H1 (cell line): ENCODE results near the gene REG3G. TPM values are rescaled to one million over a fixed set of nuclear protein-coding genes. Genes with fewer than 3 reads are reported as not detected.

Experiments
- CTCF ChIA-PET: fragments of 300-600 bp; sonication (Branson Sonifier 250); formaldehyde crosslinking; loops from one replicate; lab custom pipeline; 2021; ENCODE audit not compliant: partially characterized antibody; lab: Charles Lee
- POLR2A ChIA-PET: fragments of 300-600 bp; sonication (Branson Sonifier 250); formaldehyde crosslinking; loops from one replicate; lab custom pipeline; 2021; ENCODE audit warnings: inconsistent platforms; ENCODE audit not compliant: partially characterized antibody; lab: Charles Lee
- DNase-seq, 2 experiments: peaks; one replicate each; pipeline versions ENCODE4 v3.0.0 to v3.0.0-alpha.2; 2010 to 2022; ENCODE audit warnings: low spot score in 2 of 2, low read depth in 1 of 2, mixed read lengths in 1 of 2
- FAIRE-seq: peaks from 2 replicates; lab custom pipeline; 2011; peaks lifted over from hg19 to GRCh38; lab: Jason Lieb, UNC
- H2AFZ ChIP-seq: 2 replicates; pipeline ENCODE4 v1.8.1; 2012; ENCODE audit warnings: low read length, inconsistent platforms
- H2AK5ac ChIP-seq: 2 replicates; pipeline ENCODE4 v1.6.1; 2013; ENCODE audit warnings: low read depth, low read length
- H2BK120ac ChIP-seq: replicated peaks from 2 replicates; pipeline ENCODE3; 2013; ENCODE audit warnings: low read depth, low read length, inconsistent platforms
- H2BK12ac ChIP-seq: 2 replicates; pipeline ENCODE4 v1.6.1; 2013; ENCODE audit warnings: low read depth, low read length
- H2BK15ac ChIP-seq: 2 replicates; pipeline ENCODE4 v1.6.1; 2013; ENCODE audit warnings: low read length
- H2BK20ac ChIP-seq: 2 replicates; pipeline ENCODE4 v1.6.1; 2013; ENCODE audit warnings: low read length
- H2BK5ac ChIP-seq: 2 replicates; pipeline ENCODE4 v1.6.1; 2013; ENCODE audit warnings: low read depth, low read length
- H3K14ac ChIP-seq: 2 replicates; pipeline ENCODE4 v1.6.1; 2013; ENCODE audit warnings: inconsistent platforms; ENCODE audit not compliant: insufficient read length
- H3K18ac ChIP-seq: 2 replicates; pipeline ENCODE4 v1.6.1; 2013; ENCODE audit warnings: low read length; ENCODE audit errors: extremely low read depth
- H3K23ac ChIP-seq: 2 replicates; pipeline ENCODE4 v1.6.1; 2013; ENCODE audit warnings: inconsistent platforms; ENCODE audit not compliant: insufficient read length
- H3K23me2 ChIP-seq: 2 replicates; pipeline ENCODE4 v1.6.1; 2013; ENCODE audit warnings: low read depth, low read length
- H3K27ac ChIP-seq: 2 replicates; pipeline ENCODE4 v1.6.1; 2011; ENCODE audit warnings: low read depth, low read length, inconsistent platforms
- H3K27me3 ChIP-seq, 4 experiments: replicated peaks in 1 of 4; 1 replicate in 1 of 4; 2 replicates in 3 of 4; pipeline versions ENCODE4 v1.6.1 to v1.8.1; 2011 to 2013; ENCODE audit warnings: low read length in 3 of 4, mild to moderate bottlenecking in 3 of 4, inconsistent platforms in 2 of 4, mixed read lengths in 2 of 4, moderate library complexity in 1 of 4; ENCODE audit not compliant: control insufficient read depth in 3 of 4, insufficient read depth in 3 of 4; ENCODE audit errors: extremely low read depth in 1 of 4
- H3K36me3 ChIP-seq, 4 experiments: 2 replicates each; pipeline versions ENCODE4 v1.6.1 to v1.8.1; 2011 to 2013; ENCODE audit warnings: mild to moderate bottlenecking in 4 of 4, low read length in 3 of 4, moderate library complexity in 2 of 4, control low read depth in 1 of 4, inconsistent platforms in 1 of 4; ENCODE audit not compliant: insufficient read depth in 4 of 4, control insufficient read depth in 2 of 4
- H3K4ac ChIP-seq: replicated peaks from 2 replicates; pipeline ENCODE3; 2013; ENCODE audit warnings: low read length, low read depth, mixed read lengths, inconsistent platforms; ENCODE audit not compliant: insufficient read length
- H3K4me1 ChIP-seq, 4 experiments: replicated peaks in 1 of 4; 1 replicate in 1 of 4; 2 replicates in 3 of 4; pipeline versions ENCODE4 v1.6.1 to v1.8.1; 2011 to 2013; ENCODE audit warnings: low read length in 3 of 4, inconsistent platforms in 2 of 4, mixed read lengths in 1 of 4; ENCODE audit not compliant: insufficient read depth in 4 of 4, control insufficient read depth in 3 of 4
- H3K4me2 ChIP-seq, 2 experiments: 2 replicates each; pipeline versions ENCODE4 v1.6.1 to v1.8.1; 2011 to 2013; ENCODE audit warnings: low read depth in 2 of 2, low read length in 2 of 2, control low read depth in 1 of 2, inconsistent platforms in 1 of 2, mild to moderate bottlenecking in 1 of 2; ENCODE audit not compliant: insufficient read depth in 1 of 2
- H3K4me3 ChIP-seq, 4 experiments: fragments of 200-600, 300-600 bp in 1 of 4; sonication (generic), shearing (Covaris generic), sonication (Bioruptor Twin) in 1 of 4; 2 replicates each; pipeline versions ENCODE4 v1.5.1 to v1.8.1; 2011 to 2016; ENCODE audit warnings: low read length in 4 of 4, low read depth in 3 of 4, control low read depth in 2 of 4, inconsistent platforms in 2 of 4, mild to moderate bottlenecking in 2 of 4, mixed read lengths in 1 of 4, moderate library complexity in 1 of 4; ENCODE audit not compliant: insufficient read depth in 2 of 4; ENCODE audit errors: extremely low read depth in 1 of 4
- H3K56ac ChIP-seq: replicated peaks from 2 replicates; pipeline ENCODE3; 2013; ENCODE audit warnings: low read depth, mild to moderate bottlenecking, mixed read lengths, low read length, inconsistent platforms; ENCODE audit not compliant: insufficient read length
- H3K79me1 ChIP-seq: 2 replicates; pipeline ENCODE4 v1.6.1; 2013; ENCODE audit warnings: low read depth, low read length, control low read depth
- H3K79me2 ChIP-seq, 2 experiments: 2 replicates each; pipeline versions ENCODE4 v1.6.1 to v1.8.1; 2012 to 2013; ENCODE audit warnings: low read length in 2 of 2, mild to moderate bottlenecking in 2 of 2, inconsistent platforms in 1 of 2; ENCODE audit not compliant: insufficient read depth in 2 of 2, control insufficient read depth in 1 of 2
- H3K9ac ChIP-seq, 4 experiments: replicated peaks in 1 of 4; 1 replicate in 1 of 4; 2 replicates in 3 of 4; pipeline versions ENCODE4 v1.6.1 to v1.8.1; 2011 to 2013; ENCODE audit warnings: low read depth in 3 of 4, low read length in 3 of 4, control low read depth in 2 of 4, mild to moderate bottlenecking in 2 of 4, moderate library complexity in 2 of 4, inconsistent platforms in 1 of 4; ENCODE audit errors: extremely low read depth in 1 of 4
- H3K9me3 ChIP-seq, 2 experiments: 2 replicates each; pipeline versions ENCODE4 v1.6.1 to v1.8.1; 2012 to 2013; ENCODE audit warnings: mild to moderate bottlenecking in 2 of 2, moderate library complexity in 2 of 2, control low read depth in 1 of 2, inconsistent platforms in 1 of 2, low read depth in 1 of 2, low read length in 1 of 2, mixed read lengths in 1 of 2; ENCODE audit not compliant: insufficient read depth in 2 of 2
- H4K20me1 ChIP-seq, 2 experiments: replicated peaks in 1 of 2; 2 replicates each; pipeline versions ENCODE3 to v1.8.1; 2011 to 2013; ENCODE audit warnings: inconsistent platforms in 2 of 2, low read length in 2 of 2, mild to moderate bottlenecking in 1 of 2; ENCODE audit not compliant: insufficient read depth in 2 of 2, control insufficient read depth in 1 of 2
- H4K5ac ChIP-seq: 2 replicates; pipeline ENCODE4 v1.6.1; 2013; ENCODE audit warnings: low read length, low read depth, mixed read lengths, inconsistent platforms; ENCODE audit not compliant: insufficient read length
- H4K8ac ChIP-seq: 2 replicates; pipeline ENCODE4 v1.8.0; 2013; ENCODE audit warnings: mild to moderate bottlenecking, moderate library complexity, low read length, inconsistent platforms; ENCODE audit not compliant: insufficient read depth; ENCODE audit errors: extremely low read depth
- H4K91ac ChIP-seq: replicated peaks from 2 replicates; pipeline ENCODE3; 2013; ENCODE audit warnings: low read length, mixed read lengths, inconsistent platforms; ENCODE audit not compliant: insufficient read length
- CEBPB ChIP-seq: IDR thresholded peaks from 2 replicates; pipeline ENCODE4 v1.6.1; 2012; ENCODE audit warnings: low read depth, low read length
- EGR1 ChIP-seq: IDR thresholded peaks from 2 replicates; pipeline ENCODE4 v1.6.1; 2011; ENCODE audit warnings: low read depth, low read length, borderline replicate concordance
- EZH2 ChIP-seq: fragments of 200-600 bp; sonication (generic); IDR thresholded peaks from 2 replicates; pipeline ENCODE4 v1.7.1; 2012; ENCODE audit warnings: low read depth, mild to moderate bottlenecking, moderate library complexity, low read length, inconsistent platforms; ENCODE audit not compliant: severe bottlenecking
- GABPA ChIP-seq: IDR thresholded peaks from 2 replicates; pipeline ENCODE4 v1.6.1; 2011; ENCODE audit warnings: mild to moderate bottlenecking, low read length, moderate library complexity, borderline replicate concordance; ENCODE audit not compliant: insufficient read depth
- GTF2F1 ChIP-seq: IDR thresholded peaks from 2 replicates; pipeline ENCODE4 v1.6.1; 2012; ENCODE audit warnings: low read depth, low read length, improper control_type of control experiment, borderline replicate concordance
- KDM1A ChIP-seq: fragments of 200-600, 300-600 bp; sonication (generic); IDR thresholded peaks from 2 replicates; pipeline ENCODE4 v1.7.1; 2016; ENCODE audit warnings: mild to moderate bottlenecking, low read length, borderline replicate concordance
- TCF12 ChIP-seq: IDR thresholded peaks from 2 replicates; pipeline ENCODE4 v1.6.1; 2011; ENCODE audit warnings: low read depth, mild to moderate bottlenecking, low read length
- ZNF274 ChIP-seq: IDR thresholded peaks from 2 replicates; pipeline ENCODE4 v1.7.0; 2012; ENCODE audit warnings: low read length, borderline replicate concordance; ENCODE audit errors: extremely low read depth
- WGBS, 2 experiments: shearing (Covaris generic) in 1 of 2; methylation state at CpG; one replicate each; pipeline versions ENCODE4 v1.1.6 to v1.1.7; 2013 to 2015; ENCODE audit warnings: low lambda C conversion rate in 2 of 2, mixed read lengths in 2 of 2, inconsistent platforms in 1 of 2, low coverage in 1 of 2, missing lambda C conversion rate in 1 of 2; ENCODE audit not compliant: insufficient replicate concordance in 2 of 2, insufficient coverage in 1 of 2, insufficient read length in 1 of 2; ENCODE audit errors: extremely low coverage in 1 of 2, missing lambda C conversion rate in 1 of 2; 5-methylcytosine and 5-hydroxymethylcytosine counted together
- polyA plus RNA-seq, 7 experiments: library from polyadenylated mRNA; depleted of rRNA in 3 of 7; stranded (reverse) in 5 of 7; unstranded in 2 of 7; fragments of >200 nt in 5 of 7; fragments of 200-250 nt in 2 of 7; gene quantifications; 1 replicate in 5 of 7; 2 replicates in 1 of 7; 4 replicates in 1 of 7; pipeline versions ENCODE4 v1.2.1 to v1.2.3, GENCODE V29; 2011 to 2013; ENCODE audit warnings: missing spikeins in 2 of 7, mixed read lengths in 2 of 7
- total RNA-seq: library from RNA; stranded (reverse); fragmentation: NEBNext Ultra II Directional; extraction: Animal tissue kit (Norgen Biotek cat#: 25700); gene quantifications from 2 replicates; pipeline ENCODE4 v1.2.1, GENCODE V29; 2021
- TF ChIP-seq, protein P1 (sequence below): IDR thresholded peaks from 2 replicates; pipeline ENCODE4 v1.6.1; 2012; ENCODE audit warnings: low read length, inconsistent platforms

REG3G gene
- total and polyA plus RNA-seq, 2 of the 8 experiments (the other 6 are each of a cell fraction or from before 2014, with no cell fraction given) = not detected

DNA sequence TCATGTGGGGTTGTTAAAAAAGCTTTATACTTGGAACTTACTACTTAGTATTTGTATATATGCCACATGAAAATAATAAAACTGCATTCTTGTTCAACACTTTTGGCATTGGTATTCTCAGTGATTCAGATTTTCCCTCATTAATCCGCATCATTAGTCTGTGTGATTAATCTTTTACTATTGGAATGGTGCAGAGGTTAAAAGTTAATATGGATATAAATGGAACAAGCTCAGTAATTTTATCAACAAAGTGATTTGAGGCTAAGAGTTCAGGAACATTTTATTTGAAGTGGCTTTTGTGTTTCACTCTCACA lies 45.4 kb upstream of the REG3G start:
- Histone ChIP-seq H3K4ac (no peak overlapping the region), H3K9me3 (no peaks in the 10 kb centered on the region), H2BK20ac (no peak overlapping the region), H2BK15ac (no peak overlapping the region), H2AFZ (no peak overlapping the region), H4K8ac (no peak overlapping the region), H3K56ac (no peak overlapping the region), H3K4me1 (peaks cover 0 to 8% (median 4%) of the 10 kb centered on the region in 4 experiments; a peak in 5 of 7 replicates), H3K79me2 (no peaks in the 10 kb centered on the region), H3K79me1 (no peaks in the 10 kb centered on the region), H3K27me3 (no peaks in the 10 kb centered on the region), H3K14ac (no peak overlapping the region), H2BK5ac (no peak overlapping the region), H2BK120ac (no peak overlapping the region), H3K9ac (no peak overlapping the region), H4K91ac (no peak overlapping the region), H3K18ac (no peak overlapping the region), H2BK12ac (no peak overlapping the region), H3K4me3 (no peak overlapping the region), H3K23ac (no peak overlapping the region), H4K5ac (no peak overlapping the region), H2AK5ac (no peak overlapping the region), H3K4me2 (no peak overlapping the region), H3K23me2 (no peaks in the 10 kb centered on the region), H3K27ac (no peak overlapping the region), H3K36me3 (no peaks in the 10 kb centered on the region), H4K20me1 (no peaks in the 10 kb centered on the region)
- no peak for DNase-seq
- ChIA-PET CTCF (interaction anchor here (0.6 to 8.4 kb wide), 19 partner anchors 11 to 1331 kb away, joined by 3 to 67 read pairs (median 3); no protein-coding TSS in a partner anchor), POLR2A (no interaction called here)
- no peak for FAIRE-seq
- WGBS, 2 experiments = 88% methylated on average over 1 of the region's 1 CpG; no CpG with 5 or more reads in 1 of the 2 experiments
- no peak for TF ChIP-seq TCF12
- no peak for TF ChIP-seq CEBPB
- TF ChIP-seq, protein P1, sequence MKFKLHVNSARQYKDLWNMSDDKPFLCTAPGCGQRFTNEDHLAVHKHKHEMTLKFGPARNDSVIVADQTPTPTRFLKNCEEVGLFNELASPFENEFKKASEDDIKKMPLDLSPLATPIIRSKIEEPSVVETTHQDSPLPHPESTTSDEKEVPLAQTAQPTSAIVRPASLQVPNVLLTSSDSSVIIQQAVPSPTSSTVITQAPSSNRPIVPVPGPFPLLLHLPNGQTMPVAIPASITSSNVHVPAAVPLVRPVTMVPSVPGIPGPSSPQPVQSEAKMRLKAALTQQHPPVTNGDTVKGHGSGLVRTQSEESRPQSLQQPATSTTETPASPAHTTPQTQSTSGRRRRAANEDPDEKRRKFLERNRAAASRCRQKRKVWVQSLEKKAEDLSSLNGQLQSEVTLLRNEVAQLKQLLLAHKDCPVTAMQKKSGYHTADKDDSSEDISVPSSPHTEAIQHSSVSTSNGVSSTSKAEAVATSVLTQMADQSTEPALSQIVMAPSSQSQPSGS = no peak
- no peak for TF ChIP-seq ZNF274
- TF ChIP-seq EGR1 = no peak
- TF ChIP-seq EZH2 = no peak
- TF ChIP-seq KDM1A = no peak
- TF ChIP-seq GTF2F1 = no peak
- no peak for TF ChIP-seq GABPA
